Measurements from ENCODE around the gene E2F1. TPM values are rescaled to one million over a fixed set of nuclear protein-coding genes. Genes with fewer than 3 reads are reported as not detected.

The E2F1 gene
- total RNA-seq, 1 donor from 2014 or later, result 66.0 TPM

GRCh38 chr20:33664085-33664761 is 22.0 kb downstream of the E2F1 start:
- TF ChIP-seq CTCF (IDR thresholded peaks at IDR 0.05; ENCODE audit: partially characterized antibody, unreplicated experiment), result no peak
- Mint-ChIP-seq H3K4me1 (ENCODE audit: low read depth, unreplicated experiment) (peaks cover 22% of the 10 kb centered on the region), H3K4me3 (ENCODE audit: unreplicated experiment) (peak overlapping the region; percentile 85), H3K36me3 (ENCODE audit: unreplicated experiment) (no peaks in the 10 kb centered on the region), H3K9me3 (ENCODE audit: unreplicated experiment) (peaks cover 20% of the 10 kb centered on the region), H3K27me3 (ENCODE audit: unreplicated experiment) (peaks cover 7% of the 10 kb centered on the region), H3K27ac (ENCODE audit: unreplicated experiment) (peak overlapping the region; percentile 77)
- no peak for DNase-seq

GRCh38 chr20:33663161-33664084 is 22.8 kb downstream of the E2F1 start:
- H3K4me1 Mint-ChIP-seq (ENCODE audit: low read depth, unreplicated experiment), result peaks cover 19% of the 10 kb centered on the region
- H3K27ac Mint-ChIP-seq (ENCODE audit: unreplicated experiment), result no peak overlapping the region
- peak overlapping the region; percentile 85 for H3K4me3 Mint-ChIP-seq (ENCODE audit: unreplicated experiment)
- no peak for TF ChIP-seq CTCF (IDR thresholded peaks at IDR 0.05; ENCODE audit: partially characterized antibody, unreplicated experiment)
- peaks cover 23% of the 10 kb centered on the region for H3K9me3 Mint-ChIP-seq (ENCODE audit: unreplicated experiment)
- peak; percentile 87 for DNase-seq
- peaks cover 9% of the 10 kb centered on the region for H3K27me3 Mint-ChIP-seq (ENCODE audit: unreplicated experiment)
- H3K36me3 Mint-ChIP-seq (ENCODE audit: unreplicated experiment), result no peaks in the 10 kb centered on the region

- Mint-ChIP-seq H3K27ac (ENCODE audit: unreplicated experiment) (peak within 1 kb of the TSS; percentile 43), H3K4me1 (ENCODE audit: low read depth, unreplicated experiment) (peaks cover 22% of the 10 kb centered on the region), H3K9me3 (ENCODE audit: unreplicated experiment) (peaks cover 23% of the 10 kb centered on the region), H3K4me3 (ENCODE audit: unreplicated experiment) (peak within 1 kb of the TSS; percentile 83), H3K27me3 (ENCODE audit: unreplicated experiment) (peaks cover 9% of the 10 kb centered on the region), H3K36me3 (ENCODE audit: unreplicated experiment) (no peaks in the 10 kb centered on the region)
- DNase-seq, result no peak
- TF ChIP-seq CTCF (IDR thresholded peaks at IDR 0.05; ENCODE audit: partially characterized antibody, unreplicated experiment), result no peak
These were observed 24.0 kb downstream of the E2F1 start, which contains the start of gene C20orf144 for GRCh38 chr20:33662172-33662571. C20orf144 (plus strand) TSS chr20:33662327; CDS start chr20:33662346, 19 bp downstream.

- no peak overlapping the region for H3K4me3 Mint-ChIP-seq (ENCODE audit: unreplicated experiment)
These were observed 25.5 kb downstream of the E2F1 start for GRCh38 chr20:33660685-33661058.

More at GRCh38 chr20:33660685-33661058, 25.5 kb downstream of the E2F1 start:
- Mint-ChIP-seq H3K27me3 (ENCODE audit: unreplicated experiment) (peaks cover 6% of the 10 kb centered on the region), H3K36me3 (ENCODE audit: unreplicated experiment) (no peaks in the 10 kb centered on the region), H3K9me3 (ENCODE audit: unreplicated experiment) (peaks cover 21% of the 10 kb centered on the region), H3K27ac (ENCODE audit: unreplicated experiment) (no peak overlapping the region), H3K4me1 (ENCODE audit: low read depth, unreplicated experiment) (peaks cover 17% of the 10 kb centered on the region)
- DNase-seq, result no peak
- TF ChIP-seq CTCF (IDR thresholded peaks at IDR 0.05; ENCODE audit: partially characterized antibody, unreplicated experiment), result no peak

Data from glutamatergic neuron (in vitro differentiated cells).